ENCODE results near the gene YIPF2. TPM values are rescaled to one million over a fixed set of nuclear protein-coding genes. Genes with fewer than 3 reads are reported as not detected.
"Not testable (repeated sequence)": the region's sequence is repeated elsewhere in the genome, so short reads cannot be mapped to it uniquely, and the experiment has no call there.

The YIPF2 gene
- polyA plus RNA-seq, 1 of the 3 experiments (the other 2 are of a cell fraction): 61.3 TPM

DNA sequence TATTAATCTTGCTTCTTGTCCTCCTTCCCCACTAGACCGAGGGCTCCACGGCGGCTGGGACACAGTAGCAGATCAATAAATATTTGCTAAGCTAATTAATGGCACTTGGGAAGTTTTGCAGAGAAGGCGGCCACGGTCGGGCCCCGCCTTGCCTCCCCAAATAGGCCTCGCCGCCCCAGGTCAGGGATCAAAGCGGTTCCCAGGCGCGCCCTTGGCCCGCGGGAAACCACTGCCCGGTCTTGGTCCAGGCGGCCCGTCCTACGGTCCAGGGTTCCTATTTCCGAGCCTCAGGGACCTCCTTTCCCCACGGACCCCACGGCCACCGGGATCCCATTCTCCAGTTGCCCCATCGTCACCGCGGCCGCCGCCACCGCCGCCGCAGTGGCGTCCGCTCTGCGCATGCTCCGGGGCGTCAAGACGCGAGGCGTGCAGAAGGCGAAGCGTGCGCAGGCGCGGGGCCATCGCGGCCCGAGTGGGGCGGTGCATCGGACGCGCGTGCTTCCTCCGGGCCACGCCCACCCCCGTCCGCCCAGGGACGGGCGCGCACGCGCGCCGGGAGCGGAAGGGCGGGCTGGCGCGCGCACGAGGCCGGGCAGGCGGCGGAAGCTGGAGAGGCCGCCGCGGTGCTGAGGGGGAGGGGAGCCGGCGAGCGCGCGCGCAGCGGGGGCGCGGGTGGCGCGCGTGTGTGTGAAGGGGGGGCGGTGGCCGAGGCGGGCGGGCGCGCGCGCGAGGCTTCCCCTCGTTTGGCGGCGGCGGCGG lies 32.1 kb upstream of the YIPF2 start, which contains the start of gene SMARCA4:
Gene SMARCA4 (plus strand): TSS at position 717 of the 759 bp plus-strand sequence. CDS start 23,122 bp downstream, outside the sequence.
- Histone ChIP-seq H3K9me3 (no peaks in the 10 kb centered on the region), H4K20me1 (ENCODE audit: insufficient read depth) (peaks cover 33% of the 10 kb centered on the region), H3K9ac (peak within 1 kb of the TSS; percentile 88), H3K9me2 (no peaks in the 10 kb centered on the region), H3K79me2 (ENCODE audit: insufficient read depth) (peaks cover 54% of the 10 kb centered on the region), H3K36me3 (replicated peaks in 1 of 2; ENCODE audit: control insufficient read depth in 1 of 2, insufficient read depth in 2 of 2, low read length in 1 of 2) (no peaks in the 10 kb centered on the region), H3K4me3 (ENCODE audit: low read depth in 2 of 2, low read length in 1 of 2) (peak within 1 kb of the TSS; percentile 66 to 76), H2AFZ (ENCODE audit: low read depth) (peak within 1 kb of the TSS; percentile 90), H3K27me3 (ENCODE audit: insufficient read depth) (no peaks in the 10 kb centered on the region), H3K4me2 (peak within 1 kb of the TSS; percentile 98), H3K27ac (ENCODE audit: low read depth in 2 of 2, low read length in 1 of 2) (peak within 1 kb of the TSS; percentile 58 to 79), H3F3A (replicated peaks; ENCODE audit: insufficient read depth) (peaks cover 2% of the 10 kb centered on the region), H3K4me1 (ENCODE audit: control insufficient read depth in 1 of 2, insufficient read depth in 2 of 2, low read depth in 1 of 2, low read length in 1 of 2) (peaks cover 0 to 9% of the 10 kb centered on the region in 2 experiments; a peak in 2 of 4 replicates)
- no peak for TF ChIP-seq FOSL2 (IDR thresholded peaks at IDR 0.05; ENCODE audit: borderline replicate concordance, low read depth)
- TF ChIP-seq POLR2AphosphoS5 (IDR thresholded peaks at IDR 0.05; ENCODE audit: low read depth, low read length): peak; percentile 53; the same call in 1 of the 2 replicates
- peak; percentile 49; the same call in 1 of the 2 replicates for TF ChIP-seq GABPA (IDR thresholded peaks at IDR 0.05; ENCODE audit: low read depth)
- no peak for TF ChIP-seq EZH2phosphoT487 (IDR thresholded peaks at IDR 0.05; ENCODE audit: borderline replicate concordance, low read depth)
- TF ChIP-seq RAD21 (IDR thresholded peaks at IDR 0.05; ENCODE audit: low read length): no peak
- no peak for TF ChIP-seq FOXM1 (IDR thresholded peaks at IDR 0.05; ENCODE audit: low read depth)
- no peak for TF ChIP-seq JUND (IDR thresholded peaks at IDR 0.05)
- TF ChIP-seq GATA2 (CRISPR knock-in tag; IDR thresholded peaks at IDR 0.05): no peak
- TF ChIP-seq YY1 (IDR thresholded peaks at IDR 0.05; ENCODE audit: low read depth): no peak
- TF ChIP-seq TCF12 (IDR thresholded peaks at IDR 0.05): no peak
- TF ChIP-seq TAF1 (IDR thresholded peaks at IDR 0.05; ENCODE audit: borderline replicate concordance, low read depth, low read length): peak; percentile 7; the same call in 1 of the 2 replicates
- TF ChIP-seq, protein P1, sequence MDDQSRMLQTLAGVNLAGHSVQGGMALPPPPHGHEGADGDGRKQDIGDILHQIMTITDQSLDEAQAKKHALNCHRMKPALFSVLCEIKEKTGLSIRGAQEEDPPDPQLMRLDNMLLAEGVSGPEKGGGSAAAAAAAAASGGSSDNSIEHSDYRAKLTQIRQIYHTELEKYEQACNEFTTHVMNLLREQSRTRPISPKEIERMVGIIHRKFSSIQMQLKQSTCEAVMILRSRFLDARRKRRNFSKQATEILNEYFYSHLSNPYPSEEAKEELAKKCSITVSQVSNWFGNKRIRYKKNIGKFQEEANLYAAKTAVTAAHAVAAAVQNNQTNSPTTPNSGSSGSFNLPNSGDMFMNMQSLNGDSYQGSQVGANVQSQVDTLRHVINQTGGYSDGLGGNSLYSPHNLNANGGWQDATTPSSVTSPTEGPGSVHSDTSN (IDR thresholded peaks at IDR 0.05): no peak
- TF ChIP-seq, protein P2, sequence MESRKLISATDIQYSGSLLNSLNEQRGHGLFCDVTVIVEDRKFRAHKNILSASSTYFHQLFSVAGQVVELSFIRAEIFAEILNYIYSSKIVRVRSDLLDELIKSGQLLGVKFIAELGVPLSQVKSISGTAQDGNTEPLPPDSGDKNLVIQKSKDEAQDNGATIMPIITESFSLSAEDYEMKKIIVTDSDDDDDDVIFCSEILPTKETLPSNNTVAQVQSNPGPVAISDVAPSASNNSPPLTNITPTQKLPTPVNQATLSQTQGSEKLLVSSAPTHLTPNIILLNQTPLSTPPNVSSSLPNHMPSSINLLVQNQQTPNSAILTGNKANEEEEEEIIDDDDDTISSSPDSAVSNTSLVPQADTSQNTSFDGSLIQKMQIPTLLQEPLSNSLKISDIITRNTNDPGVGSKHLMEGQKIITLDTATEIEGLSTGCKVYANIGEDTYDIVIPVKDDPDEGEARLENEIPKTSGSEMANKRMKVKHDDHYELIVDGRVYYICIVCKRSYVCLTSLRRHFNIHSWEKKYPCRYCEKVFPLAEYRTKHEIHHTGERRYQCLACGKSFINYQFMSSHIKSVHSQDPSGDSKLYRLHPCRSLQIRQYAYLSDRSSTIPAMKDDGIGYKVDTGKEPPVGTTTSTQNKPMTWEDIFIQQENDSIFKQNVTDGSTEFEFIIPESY (IDR thresholded peaks at IDR 0.05; ENCODE audit: borderline replicate concordance, low read depth): no peak
- TF ChIP-seq TEAD4 (IDR thresholded peaks at IDR 0.05; ENCODE audit: borderline replicate concordance, insufficient read depth): no peak
- peak; percentile 100 for TF ChIP-seq NRF1 (IDR thresholded peaks at IDR 0.05; ENCODE audit: low read depth, low read length)
- TF ChIP-seq, protein P3, sequence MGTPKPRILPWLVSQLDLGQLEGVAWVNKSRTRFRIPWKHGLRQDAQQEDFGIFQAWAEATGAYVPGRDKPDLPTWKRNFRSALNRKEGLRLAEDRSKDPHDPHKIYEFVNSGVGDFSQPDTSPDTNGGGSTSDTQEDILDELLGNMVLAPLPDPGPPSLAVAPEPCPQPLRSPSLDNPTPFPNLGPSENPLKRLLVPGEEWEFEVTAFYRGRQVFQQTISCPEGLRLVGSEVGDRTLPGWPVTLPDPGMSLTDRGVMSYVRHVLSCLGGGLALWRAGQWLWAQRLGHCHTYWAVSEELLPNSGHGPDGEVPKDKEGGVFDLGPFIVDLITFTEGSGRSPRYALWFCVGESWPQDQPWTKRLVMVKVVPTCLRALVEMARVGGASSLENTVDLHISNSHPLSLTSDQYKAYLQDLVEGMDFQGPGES (IDR thresholded peaks at IDR 0.05; ENCODE audit: low read depth, low read length): no peak
- TF ChIP-seq RCOR1 (IDR thresholded peaks at IDR 0.05; ENCODE audit: low read length): no peak
- TF ChIP-seq RXRA (IDR thresholded peaks at IDR 0.05; ENCODE audit: borderline replicate concordance, low read depth): no peak
- TF ChIP-seq SMC3 (IDR thresholded peaks at IDR 0.05; ENCODE audit: low read depth, low read length): no peak
- peak; percentile 97 for TF ChIP-seq MXI1 (IDR thresholded peaks at IDR 0.05; ENCODE audit: low read depth, low read length)
- TF ChIP-seq CHD2 (IDR thresholded peaks at IDR 0.05; ENCODE audit: low read length, partially characterized antibody): no peak
- TF ChIP-seq, protein P4, sequence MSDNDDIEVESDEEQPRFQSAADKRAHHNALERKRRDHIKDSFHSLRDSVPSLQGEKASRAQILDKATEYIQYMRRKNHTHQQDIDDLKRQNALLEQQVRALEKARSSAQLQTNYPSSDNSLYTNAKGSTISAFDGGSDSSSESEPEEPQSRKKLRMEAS (IDR thresholded peaks at IDR 0.05; ENCODE audit: low read depth): peak; percentile 91
- ChIA-PET POLR2A (interaction anchor here (0.7 to 1.2 kb wide), 2 partner anchors 10 to 125 kb away, joined by 3 to 4 read pairs; partner anchors contain the start of gene TMED1), CTCF (interaction anchor here (0.8 to 5.2 kb wide), 3 partner anchors 19 to 166 kb away, joined by 4 to 27 read pairs (median 15); no protein-coding TSS in a partner anchor)
- peak; percentile 100 for DNase-seq
- WGBS (ENCODE audit: low lambda C conversion rate): 1% methylated on average over 20 of the region's 100 CpGs

DNA sequence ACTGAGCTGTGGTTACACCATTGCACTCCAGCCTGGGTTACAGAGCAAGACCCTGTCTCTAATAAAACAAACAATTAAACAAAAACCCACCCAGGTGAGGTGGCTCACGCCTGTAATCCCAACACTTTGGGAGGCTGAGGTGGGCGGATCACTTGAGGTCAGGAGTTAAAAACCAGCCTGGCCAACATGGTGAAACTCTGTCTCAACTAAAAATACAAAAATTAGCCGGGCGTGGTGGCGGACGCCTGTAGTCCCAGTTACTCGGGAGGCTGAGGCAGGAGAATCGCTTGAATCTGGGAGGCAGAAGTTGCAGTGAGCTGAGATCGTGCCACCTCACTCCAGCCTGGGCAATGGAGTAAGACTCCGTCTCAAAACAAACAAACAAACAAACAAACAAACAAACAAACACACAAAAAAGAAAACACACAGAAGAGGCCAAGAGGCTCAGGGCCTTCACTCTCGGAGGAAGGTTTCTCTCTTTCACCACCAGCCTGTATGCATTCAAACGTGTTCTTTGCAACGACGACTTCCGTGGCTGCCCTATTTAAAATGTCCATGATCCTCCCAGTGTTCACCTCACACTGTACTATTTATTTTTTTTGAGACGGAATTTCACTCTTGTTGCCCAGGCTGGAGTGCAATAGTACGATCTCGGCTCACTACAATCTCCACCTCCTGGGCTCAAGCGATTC lies 31.0 kb upstream of the YIPF2 start:
- Histone ChIP-seq H3K27ac (ENCODE audit: low read depth in 2 of 2, low read length in 1 of 2) (peak overlapping the region in 1 of 2 experiments; percentile 35; a peak in 1 of 4 replicates), H3K4me3 (ENCODE audit: low read depth in 2 of 2, low read length in 1 of 2) (peak overlapping the region in 1 of 2 experiments; percentile 67; a peak in 1 of 4 replicates), H4K20me1 (ENCODE audit: insufficient read depth) (peaks cover 22% of the 10 kb centered on the region), H2AFZ (ENCODE audit: low read depth) (peak overlapping the region; percentile 90), H3K4me2 (peak overlapping the region; percentile 98), H3K79me2 (ENCODE audit: insufficient read depth) (peaks cover 43% of the 10 kb centered on the region), H3K9ac (peak overlapping the region; percentile 71; the same call in 1 of the 2 replicates)
- POLR2A ChIA-PET; H3K9me3 ChIP-seq; H3K27me3 ChIP-seq (ENCODE audit: insufficient read depth); H3F3A ChIP-seq (replicated peaks; ENCODE audit: insufficient read depth); DNase-seq; H3K9me2 ChIP-seq; H3K36me3 ChIP-seq (replicated peaks in 1 of 2; ENCODE audit: control insufficient read depth in 1 of 2, insufficient read depth in 2 of 2, low read length in 1 of 2); H3K4me1 ChIP-seq (ENCODE audit: control insufficient read depth in 1 of 2, insufficient read depth in 2 of 2, low read depth in 1 of 2, low read length in 1 of 2): not testable (repeated sequence)
- WGBS (ENCODE audit: low lambda C conversion rate): 97% methylated on average over 19 of the region's 19 CpGs
- CTCF ChIA-PET: interaction anchor here (2.8 to 5.2 kb wide), 2 partner anchors 18 to 23 kb away, joined by 15 to 27 read pairs; no protein-coding TSS in a partner anchor
